Measurements from ENCODE around the gene IRS1.
"Not testable (repeated sequence)": the region's sequence is repeated elsewhere in the genome, so short reads cannot be mapped to it uniquely, and the experiment has no call there.

Gene IRS1

DNA sequence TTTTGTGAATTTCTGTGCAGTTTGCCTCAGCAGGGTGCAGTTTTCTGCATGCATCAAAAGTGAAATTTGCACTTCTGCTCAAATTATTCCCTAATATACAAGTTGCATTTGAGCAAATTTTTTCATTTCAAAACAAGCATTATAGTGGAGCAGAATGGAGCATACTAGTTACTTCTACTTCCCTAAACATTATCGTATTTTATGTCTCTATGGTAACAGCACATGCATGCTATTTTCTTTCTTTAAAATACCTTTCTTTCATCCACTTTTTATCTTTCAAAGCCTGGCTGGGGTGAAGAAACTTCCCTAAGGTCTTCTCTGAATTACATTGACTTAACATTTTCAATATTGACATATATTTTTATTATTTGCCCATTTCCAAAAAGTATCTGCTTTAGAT lies 47.5 kb upstream of the IRS1 start:
- Histone ChIP-seq H3K4me2 (ENCODE audit: insufficient read depth, low read length) (no peak overlapping the region), H3K4me1 (ENCODE audit: insufficient read depth, low read length) (no peaks in the 10 kb centered on the region), H4K20me1 (ENCODE audit: insufficient read depth, low read length) (no peaks in the 10 kb centered on the region), H3K27ac (ENCODE audit: low read length) (no peak overlapping the region), H3K36me3 (ENCODE audit: insufficient read depth, low read length) (0 out of 2 replicates have a peak, but pooled peaks cover 4% of the 10 kb centered on the region), H2AFZ (ENCODE audit: low read depth, low read length) (no peak overlapping the region), H3K9me3 (ENCODE audit: insufficient read depth, low read length, severe bottlenecking) (no peaks in the 10 kb centered on the region), H3K9ac (ENCODE audit: low read depth, low read length) (no peak overlapping the region), H3K27me3 (ENCODE audit: insufficient read depth, low read length, poor library complexity) (no peaks in the 10 kb centered on the region), H3K79me2 (ENCODE audit: insufficient read depth, low read length) (peaks cover 26% of the 10 kb centered on the region), H3K4me3 (ENCODE audit: low read depth in 1 of 2, low read length in 2 of 2) (no peak overlapping the region)
- TF ChIP-seq EZH2 (IDR thresholded peaks at IDR 0.05; ENCODE audit: borderline replicate concordance, low read depth, low read length, severe bottlenecking) = no peak
- TF ChIP-seq, protein P1, sequence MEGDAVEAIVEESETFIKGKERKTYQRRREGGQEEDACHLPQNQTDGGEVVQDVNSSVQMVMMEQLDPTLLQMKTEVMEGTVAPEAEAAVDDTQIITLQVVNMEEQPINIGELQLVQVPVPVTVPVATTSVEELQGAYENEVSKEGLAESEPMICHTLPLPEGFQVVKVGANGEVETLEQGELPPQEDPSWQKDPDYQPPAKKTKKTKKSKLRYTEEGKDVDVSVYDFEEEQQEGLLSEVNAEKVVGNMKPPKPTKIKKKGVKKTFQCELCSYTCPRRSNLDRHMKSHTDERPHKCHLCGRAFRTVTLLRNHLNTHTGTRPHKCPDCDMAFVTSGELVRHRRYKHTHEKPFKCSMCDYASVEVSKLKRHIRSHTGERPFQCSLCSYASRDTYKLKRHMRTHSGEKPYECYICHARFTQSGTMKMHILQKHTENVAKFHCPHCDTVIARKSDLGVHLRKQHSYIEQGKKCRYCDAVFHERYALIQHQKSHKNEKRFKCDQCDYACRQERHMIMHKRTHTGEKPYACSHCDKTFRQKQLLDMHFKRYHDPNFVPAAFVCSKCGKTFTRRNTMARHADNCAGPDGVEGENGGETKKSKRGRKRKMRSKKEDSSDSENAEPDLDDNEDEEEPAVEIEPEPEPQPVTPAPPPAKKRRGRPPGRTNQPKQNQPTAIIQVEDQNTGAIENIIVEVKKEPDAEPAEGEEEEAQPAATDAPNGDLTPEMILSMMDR (IDR thresholded peaks at IDR 0.05; ENCODE audit: borderline replicate concordance, extremely low read depth, low read length, poor library complexity, severe bottlenecking) = no peak
- ATAC-seq (ENCODE audit: insufficient read depth, low read depth) (no peak), DNase-seq (no peak)

GRCh38 chr2:226845386-226846116 lies 45.9 kb upstream of the IRS1 start:
- ATAC-seq (ENCODE audit: insufficient read depth, low read depth) = no peak

GRCh38 chr2:226843001-226843400 lies 43.4 kb upstream of the IRS1 start:
- H3K27ac ChIP-seq (ENCODE audit: low read length); H3K27me3 ChIP-seq (ENCODE audit: insufficient read depth, low read length, poor library complexity); H2AFZ ChIP-seq (ENCODE audit: low read depth, low read length); H3K9ac ChIP-seq (ENCODE audit: low read depth, low read length); ATAC-seq (ENCODE audit: insufficient read depth, low read depth); H3K4me2 ChIP-seq (ENCODE audit: insufficient read depth, low read length); H3K9me3 ChIP-seq (ENCODE audit: insufficient read depth, low read length, severe bottlenecking); H3K36me3 ChIP-seq (ENCODE audit: insufficient read depth, low read length); H3K4me3 ChIP-seq (ENCODE audit: low read depth in 1 of 2, low read length in 2 of 2); DNase-seq; H4K20me1 ChIP-seq (ENCODE audit: insufficient read depth, low read length): not testable (repeated sequence)
- peaks cover 27% of the 10 kb centered on the region for H3K4me1 ChIP-seq (ENCODE audit: insufficient read depth, low read length)
- H3K79me2 ChIP-seq (ENCODE audit: insufficient read depth, low read length) = peaks cover 60% of the 10 kb centered on the region

More at GRCh38 chr2:226845386-226846116, 45.9 kb upstream of the IRS1 start:
- DNase-seq = no peak
- Histone ChIP-seq H3K27ac (ENCODE audit: low read length) (no peak overlapping the region), H3K4me3 (ENCODE audit: low read depth in 1 of 2, low read length in 2 of 2) (no peak overlapping the region), H2AFZ (ENCODE audit: low read depth, low read length) (no peak overlapping the region), H3K4me1 (ENCODE audit: insufficient read depth, low read length) (peaks cover 1% of the 10 kb centered on the region; the same call in 1 of the 2 replicates), H3K36me3 (ENCODE audit: insufficient read depth, low read length) (peaks cover 4% of the 10 kb centered on the region; the same call in 1 of the 2 replicates), H3K9me3 (ENCODE audit: insufficient read depth, low read length, severe bottlenecking) (no peaks in the 10 kb centered on the region), H3K9ac (ENCODE audit: low read depth, low read length) (no peak overlapping the region), H3K79me2 (ENCODE audit: insufficient read depth, low read length) (peaks cover 36% of the 10 kb centered on the region), H3K4me2 (ENCODE audit: insufficient read depth, low read length) (no peak overlapping the region), H4K20me1 (ENCODE audit: insufficient read depth, low read length) (no peaks in the 10 kb centered on the region), H3K27me3 (ENCODE audit: insufficient read depth, low read length, poor library complexity) (no peaks in the 10 kb centered on the region)
- TF ChIP-seq, protein P1 (IDR thresholded peaks at IDR 0.05; ENCODE audit: borderline replicate concordance, extremely low read depth, low read length, poor library complexity, severe bottlenecking) = no peak
- TF ChIP-seq EZH2 (IDR thresholded peaks at IDR 0.05; ENCODE audit: borderline replicate concordance, low read depth, low read length, severe bottlenecking) = no peak

DNA sequence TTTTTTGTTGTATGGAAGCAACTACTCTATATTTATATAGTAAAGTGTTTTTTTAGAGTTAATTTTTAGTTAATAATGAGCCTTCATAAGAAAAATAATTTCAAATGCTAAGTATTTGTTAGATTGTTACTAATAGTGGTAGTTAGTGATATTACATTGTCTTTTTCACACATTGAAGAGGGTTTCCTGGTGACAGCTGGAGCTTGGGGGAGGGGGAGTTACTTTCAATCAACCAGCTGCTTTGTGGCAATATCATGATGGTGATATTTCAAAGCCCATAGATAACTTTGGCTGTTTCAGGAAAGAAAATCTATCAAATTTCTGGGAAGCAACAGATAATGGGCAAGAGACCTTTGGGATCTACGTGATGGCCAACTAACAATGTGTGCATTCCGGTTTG lies 40.3 kb upstream of the IRS1 start:
- H3K27me3 ChIP-seq (ENCODE audit: insufficient read depth, low read length, poor library complexity) = no peaks in the 10 kb centered on the region
- peak overlapping the region; percentile 92 for H3K4me2 ChIP-seq (ENCODE audit: insufficient read depth, low read length)
- TF ChIP-seq, protein P1 (IDR thresholded peaks at IDR 0.05; ENCODE audit: borderline replicate concordance, extremely low read depth, low read length, poor library complexity, severe bottlenecking) = no peak
- TF ChIP-seq EZH2 (IDR thresholded peaks at IDR 0.05; ENCODE audit: borderline replicate concordance, low read depth, low read length, severe bottlenecking) = no peak
- ATAC-seq (ENCODE audit: insufficient read depth, low read depth) (no peak), DNase-seq (peak; percentile 44)
- H3K79me2 ChIP-seq (ENCODE audit: insufficient read depth, low read length) = peaks cover 70% of the 10 kb centered on the region
- H4K20me1 ChIP-seq (ENCODE audit: insufficient read depth, low read length) = no peaks in the 10 kb centered on the region
- H3K36me3 ChIP-seq (ENCODE audit: insufficient read depth, low read length) = peaks cover 3% of the 10 kb centered on the region; the same call in 1 of the 2 replicates
- no peak overlapping the region for H2AFZ ChIP-seq (ENCODE audit: low read depth, low read length)
- H3K9me3 ChIP-seq (ENCODE audit: insufficient read depth, low read length, severe bottlenecking) = no peaks in the 10 kb centered on the region
- peaks cover 48% of the 10 kb centered on the region for H3K4me1 ChIP-seq (ENCODE audit: insufficient read depth, low read length)
- no peak overlapping the region for H3K9ac ChIP-seq (ENCODE audit: low read depth, low read length)
- no peak overlapping the region for H3K4me3 ChIP-seq (ENCODE audit: low read depth in 1 of 2, low read length in 2 of 2)
- no peak overlapping the region; the same call in 1 of the 2 replicates for H3K27ac ChIP-seq (ENCODE audit: low read length)
